Measurements from ENCODE around the gene CYTH1.
A peak's percentile ranks its signal among the peaks of the same experiment; 100 is the strongest.

Gene CYTH1

DNA sequence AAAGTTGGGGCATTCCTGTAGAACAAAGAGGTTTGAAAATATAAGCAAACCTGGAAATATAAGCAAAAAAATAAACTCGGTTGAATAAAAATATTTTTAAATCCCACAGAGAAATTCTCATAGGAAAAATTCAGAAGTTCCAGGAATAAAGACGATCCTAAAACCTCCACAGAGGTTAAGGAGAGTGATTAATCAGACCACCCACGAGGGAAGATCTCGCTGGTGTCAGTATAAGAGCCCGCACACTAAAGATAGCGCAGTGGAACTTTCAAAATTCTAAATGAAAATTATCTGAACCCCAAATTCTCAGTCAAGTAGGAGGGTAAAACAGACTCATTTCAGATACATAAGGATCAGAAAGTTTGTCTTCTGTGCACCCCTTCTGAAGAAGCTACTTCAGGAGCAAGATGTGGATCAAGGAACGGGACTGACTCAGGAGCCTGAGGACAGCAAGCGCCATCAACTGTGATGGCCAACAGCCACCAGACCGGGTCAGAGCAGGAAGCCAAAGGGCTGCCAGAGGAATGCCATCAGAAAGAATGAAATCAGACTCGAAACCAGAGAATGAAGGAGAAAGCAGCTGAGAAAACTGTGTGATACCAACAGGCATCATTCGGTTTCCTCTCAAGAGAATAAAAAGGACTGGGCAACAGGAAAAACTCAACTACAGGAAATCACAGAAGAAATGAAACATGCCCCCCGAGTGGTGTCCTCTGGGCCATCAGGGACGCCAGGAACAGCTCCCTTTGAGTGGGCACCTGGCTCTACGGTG, 66.9 kb downstream of the CYTH1 start:
- no peak for DNase-seq

- DNase-seq: no peak
Observed at GRCh38 chr17:78714534-78714933, 67.5 kb downstream of the CYTH1 start.

- no peak for DNase-seq
Observed at GRCh38 chr17:78712043-78712442, 70.0 kb downstream of the CYTH1 start.

DNA sequence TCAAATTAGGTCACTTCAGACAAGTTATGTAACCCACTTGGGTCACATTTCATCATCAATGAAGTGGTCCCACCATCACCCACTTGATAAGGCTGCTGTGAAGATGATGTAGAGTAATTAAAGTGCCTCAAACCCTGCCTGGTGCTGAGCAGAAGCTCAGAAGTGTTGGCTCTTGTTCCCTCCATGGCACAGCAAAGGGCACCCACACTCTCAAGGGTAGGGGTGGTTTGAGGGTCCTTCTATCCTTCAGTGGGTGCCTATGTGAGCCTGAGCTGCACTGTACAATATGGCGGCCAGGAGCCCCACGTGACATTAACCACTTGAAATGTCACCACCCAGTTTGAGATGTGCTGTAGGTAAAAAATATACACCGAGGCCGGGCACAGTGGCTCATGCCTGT, 71.5 kb downstream of the CYTH1 start:
- no peak for DNase-seq

- no peak for DNase-seq
Observed at GRCh38 chr17:78709751-78710181, 72.3 kb downstream of the CYTH1 start.

- peak; percentile 65 for DNase-seq
Observed at GRCh38 chr17:78709119-78709681, 72.9 kb downstream of the CYTH1 start.

- DNase-seq: peak; percentile 79
Observed at GRCh38 chr17:78708510-78708973, 73.5 kb downstream of the CYTH1 start.

- no peak for DNase-seq
Observed at GRCh38 chr17:78707923-78708322, 74.2 kb downstream of the CYTH1 start.

GRCh38 chr17:78707016-78707415, 75.1 kb downstream of the CYTH1 start:
- no peak for DNase-seq

DNA sequence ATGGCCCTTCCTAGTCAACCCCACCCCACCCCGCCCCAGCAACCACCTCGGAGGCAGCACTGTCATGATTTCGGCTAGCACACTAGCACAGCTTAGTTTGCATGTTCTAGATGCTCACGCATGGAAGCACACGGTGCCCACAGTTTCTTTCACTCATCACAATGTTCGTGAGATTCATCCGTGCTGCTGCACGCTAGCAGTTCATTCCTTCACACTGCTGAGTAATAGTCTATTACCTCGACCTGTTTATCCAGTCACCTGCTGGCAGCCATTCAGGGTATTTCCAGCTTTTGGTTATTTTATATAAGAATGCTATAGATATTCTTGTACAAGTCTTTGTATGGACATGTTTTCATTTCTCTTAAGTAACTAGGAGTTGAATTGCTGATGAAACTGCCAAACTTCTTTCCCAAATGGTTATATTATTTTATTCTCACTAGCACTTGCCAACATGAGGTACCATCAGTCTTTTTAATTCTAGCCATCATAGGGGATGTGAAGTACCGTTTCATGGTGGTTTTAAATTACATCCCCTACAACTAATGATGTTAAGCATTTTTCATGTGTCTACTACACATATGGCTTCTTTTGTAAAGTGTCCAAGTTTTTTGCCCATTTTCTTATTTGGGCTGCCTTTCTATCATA, 75.7 kb downstream of the CYTH1 start:
- no peak for DNase-seq

DNA sequence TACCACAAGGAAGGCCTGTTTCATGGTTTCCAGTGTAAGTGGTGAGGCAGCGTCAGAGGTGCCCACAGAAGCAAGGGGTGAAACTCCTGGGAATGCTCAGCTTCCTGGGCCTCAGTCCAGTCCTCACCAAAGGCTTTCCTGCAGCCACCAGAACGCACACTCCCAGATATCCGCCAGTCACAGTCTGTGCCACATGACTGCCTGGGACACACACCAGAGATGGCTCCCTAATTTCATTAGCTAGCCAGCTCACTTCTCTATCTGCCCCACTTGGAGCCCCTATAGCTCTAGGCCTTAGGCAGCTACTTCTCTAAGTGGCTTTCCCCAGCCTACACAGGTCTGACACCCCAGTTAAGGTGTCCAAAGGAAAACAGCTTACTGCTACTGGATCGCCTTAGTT, 77.0 kb downstream of the CYTH1 start:
- no peak for DNase-seq

- DNase-seq: no peak
Observed at GRCh38 chr17:78704594-78704993, 77.5 kb downstream of the CYTH1 start.

DNA sequence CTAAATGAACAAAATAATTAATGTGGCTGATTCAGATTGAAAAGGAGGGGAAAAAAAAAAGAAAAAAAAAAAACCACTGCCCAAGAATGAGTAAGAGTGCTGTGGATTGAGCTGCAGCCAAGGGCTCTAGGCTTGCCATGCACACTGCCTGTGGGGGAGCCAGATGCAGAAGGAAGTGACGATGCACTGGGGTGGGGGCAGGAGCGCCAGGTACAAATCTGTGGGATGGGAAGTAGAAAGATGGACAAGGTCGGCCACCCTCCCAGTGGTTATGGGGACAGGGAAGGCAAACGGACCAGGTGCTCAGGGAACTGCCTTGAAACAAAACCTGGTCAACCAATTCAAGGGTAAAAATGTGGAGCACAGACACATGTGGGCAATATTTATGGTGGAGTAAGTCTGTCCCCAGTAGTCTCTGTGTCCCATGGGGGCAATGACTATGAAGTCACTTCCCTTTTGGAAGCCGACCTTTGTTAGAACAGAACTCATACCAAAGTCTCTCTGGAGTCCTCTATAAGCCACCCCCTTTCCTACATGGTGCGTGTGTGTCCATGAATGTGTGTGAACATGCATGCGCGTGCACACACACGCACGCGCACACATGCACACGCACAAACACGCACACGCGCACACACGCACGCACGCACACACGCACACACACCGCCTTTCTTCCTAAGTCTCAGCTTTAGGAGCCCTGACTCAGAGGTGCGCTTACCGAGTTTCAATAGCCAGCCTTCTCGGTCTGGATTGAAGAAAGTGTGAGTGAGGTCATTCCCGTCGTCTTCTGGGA, 84.3 kb downstream of the CYTH1 start:
- no peak for DNase-seq

DNA sequence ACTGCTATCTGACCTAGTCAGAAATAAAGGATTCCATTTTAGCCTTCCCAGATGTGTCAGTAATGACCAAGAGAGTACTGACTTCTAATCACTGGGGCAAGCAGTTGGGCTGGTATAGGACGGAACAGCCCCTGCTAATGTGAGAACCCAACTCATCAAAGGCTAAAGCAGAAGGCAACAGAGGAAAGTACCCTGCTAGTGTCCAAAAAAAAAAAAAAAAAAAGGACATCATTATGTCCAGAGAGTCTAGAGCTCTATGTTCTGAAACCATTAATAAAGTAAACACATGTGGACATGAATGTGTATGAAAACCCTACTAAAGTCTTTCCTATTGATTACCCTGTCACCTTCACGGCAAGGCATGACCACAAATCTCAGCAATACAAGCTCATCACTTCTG, 85.0 kb downstream of the CYTH1 start:
- DNase-seq: no peak

DNA sequence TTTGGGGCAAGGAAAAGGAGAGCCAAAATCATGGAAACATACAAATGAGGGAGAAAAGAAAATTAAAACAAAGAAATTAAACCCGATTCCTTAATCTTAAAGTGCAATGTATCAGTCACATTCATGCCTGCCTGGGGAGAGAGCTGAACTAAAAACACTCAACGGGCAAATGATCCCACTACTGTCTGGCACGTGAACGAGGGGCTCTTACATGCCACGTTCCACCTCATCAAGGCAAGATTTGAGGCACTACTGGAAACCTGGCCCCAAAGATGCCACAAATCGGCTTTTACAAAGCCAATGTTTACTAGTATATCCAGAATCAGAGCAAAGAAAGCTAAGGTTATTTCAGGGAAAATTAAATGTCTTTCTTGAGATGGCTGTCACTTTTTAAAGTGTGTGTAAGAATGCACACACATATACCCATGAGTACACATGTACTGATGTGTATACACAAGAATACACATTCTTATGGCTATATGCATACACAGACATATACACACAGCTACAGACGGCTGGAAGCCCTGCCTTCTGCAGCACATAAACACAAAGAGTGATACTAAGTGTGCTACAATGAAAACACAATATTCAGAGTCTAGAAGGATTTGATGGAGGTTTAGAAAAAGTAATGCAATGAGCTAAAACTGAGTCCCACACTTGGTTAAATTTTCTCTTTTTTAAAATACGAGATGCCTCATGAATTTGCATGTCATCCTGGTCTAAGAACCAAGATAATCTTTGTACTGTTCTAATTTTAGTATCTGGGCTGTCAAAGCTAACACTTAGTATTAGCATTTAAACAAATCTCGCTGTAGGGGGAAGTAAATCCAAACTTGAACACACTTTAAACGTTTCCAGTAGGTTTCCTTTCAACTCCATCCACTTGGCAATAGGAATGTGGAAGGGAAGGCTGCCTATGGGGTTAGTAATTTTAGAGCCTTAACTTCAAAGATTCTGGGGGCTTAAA, 85.8 kb downstream of the CYTH1 start:
- no peak for DNase-seq

- no peak for DNase-seq
Observed at GRCh38 chr17:78694805-78695531, 87.1 kb downstream of the CYTH1 start.

- no peak for DNase-seq
Observed at GRCh38 chr17:78693346-78694083, 88.6 kb downstream of the CYTH1 start.

DNA sequence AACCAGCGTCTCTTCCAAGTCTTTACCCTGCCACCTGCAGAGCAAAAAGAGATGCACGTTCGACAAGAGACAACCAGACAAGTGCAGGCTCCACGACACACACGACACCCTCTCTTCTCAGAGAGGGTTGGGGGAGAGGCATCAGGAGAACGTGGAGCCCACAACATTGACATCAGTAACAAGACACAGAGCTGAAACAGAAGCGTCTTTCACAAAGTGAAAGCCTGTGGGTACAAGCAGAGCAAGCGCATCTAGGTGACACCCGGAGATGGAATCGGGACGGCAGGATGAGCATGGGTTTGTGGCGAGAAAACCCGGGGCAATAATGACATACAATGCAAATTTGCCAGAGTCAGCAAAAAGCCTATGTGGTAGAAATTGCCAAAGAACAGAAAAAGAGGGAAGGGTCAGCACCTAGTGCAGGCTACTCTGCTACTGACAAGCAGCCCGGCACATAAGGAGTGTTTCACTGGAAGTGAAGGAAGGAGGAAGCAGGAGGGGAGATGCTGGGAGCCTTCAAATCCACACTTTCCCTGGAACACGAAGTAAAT, 89.5 kb downstream of the CYTH1 start:
- no peak for DNase-seq

GRCh38 chr17:78689029-78689428, 93.0 kb downstream of the CYTH1 start:
- no peak for DNase-seq

GRCh38 chr17:78687944-78688343, 94.1 kb downstream of the CYTH1 start:
- DNase-seq: no peak

All from activated CD8-positive, alpha-beta memory T cell treated with anti-CD3 and anti-CD28 coated beads, Interleukin-2, amount 50 U/mL, for 48 hours (primary cell).